GM12872 (cell line): ENCODE data around the gene MRPL23.

Experiments used
- CTCF ChIP-seq: IDR thresholded peaks from 3 replicates; pipeline ENCODE4 v1.5.1; 2011; ENCODE audit warnings: low read depth, mild to moderate bottlenecking, low read length, moderate library complexity; ENCODE audit not compliant: insufficient read depth

MRPL23 gene

GRCh38 chr11:1918436-1919315 is 28.5 kb upstream of the MRPL23 start:
- no peak for TF ChIP-seq CTCF

- TF ChIP-seq CTCF = no peak
These were observed 27.6 kb upstream of the MRPL23 start, which contains the start of gene TNNT3 for GRCh38 chr11:1919391-1920127. Gene TNNT3, plus strand, starts transcription at chr11:1919703. Its CDS starts 3,172 bp downstream, at chr11:1922875.

DNA sequence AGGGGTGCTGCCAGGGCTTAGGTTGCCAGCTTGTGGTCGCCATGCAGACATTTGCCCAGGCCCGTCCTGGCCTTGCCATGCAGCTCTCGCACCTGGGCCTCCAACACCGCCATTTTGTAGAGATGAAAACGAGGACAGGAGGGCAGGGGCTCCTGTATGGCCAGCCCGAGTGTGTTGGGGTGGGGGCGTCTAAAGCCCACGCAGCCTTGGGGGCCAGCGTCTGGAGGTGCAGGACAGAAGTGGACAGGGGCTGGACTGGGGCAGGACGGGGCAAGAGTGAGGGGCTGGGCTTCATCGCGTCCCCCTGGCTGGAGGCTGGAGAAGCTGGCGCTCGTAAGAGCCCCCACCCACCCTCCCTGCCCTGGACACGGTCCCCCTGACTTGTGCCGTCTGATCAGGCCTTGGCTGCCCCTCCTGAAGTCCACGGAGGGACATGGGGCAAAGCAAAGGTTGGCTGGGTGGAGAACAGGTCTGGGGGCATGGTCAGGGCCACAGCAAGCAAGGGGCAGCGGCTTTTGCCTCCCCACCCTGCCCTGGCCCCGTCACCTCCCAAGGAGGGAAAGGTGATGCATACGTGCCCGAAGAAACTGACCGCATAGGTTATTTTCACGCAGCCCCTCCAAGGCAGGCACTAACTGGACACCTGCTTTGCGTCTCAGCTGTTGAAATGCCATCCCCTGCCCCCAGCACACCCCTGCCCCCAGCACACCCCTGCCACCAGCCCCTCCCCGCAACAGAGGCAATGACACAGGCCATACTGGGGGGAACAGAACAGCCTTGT is 26.8 kb upstream of the MRPL23 start:
- no peak for TF ChIP-seq CTCF

DNA sequence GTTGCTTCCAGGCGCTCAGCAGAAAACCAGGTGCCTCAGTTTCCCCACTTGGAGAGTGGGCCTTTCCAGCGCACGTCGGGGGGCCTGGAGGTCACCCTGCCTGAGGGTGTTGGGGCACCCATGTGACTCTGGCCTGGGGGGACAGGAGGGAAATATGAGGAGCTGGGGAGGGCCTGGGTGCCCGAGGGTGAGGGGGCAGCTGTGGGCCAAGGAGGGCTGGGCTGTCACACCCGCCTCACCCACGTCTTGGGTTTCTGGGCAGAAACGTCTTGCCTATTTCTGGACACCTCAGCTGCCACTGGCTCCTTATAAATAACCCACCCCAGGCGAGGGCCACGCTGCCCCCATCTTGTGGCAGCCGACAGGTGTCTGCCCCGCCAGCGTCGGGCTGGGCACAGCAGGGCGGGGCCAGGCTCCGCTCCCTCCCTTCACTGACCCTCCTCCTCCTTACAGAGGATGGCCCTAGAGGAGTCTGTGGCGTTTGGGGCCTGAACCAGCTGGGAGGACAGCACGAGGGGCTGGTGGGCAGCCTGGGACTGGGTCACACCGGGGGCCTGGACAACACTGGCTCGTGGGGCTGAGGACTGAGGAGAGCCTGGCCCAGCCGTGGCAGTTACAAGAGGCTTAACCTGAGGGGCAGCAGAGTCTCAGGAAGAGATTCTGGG is 26.1 kb upstream of the MRPL23 start:
- TF ChIP-seq CTCF = no peak

DNA sequence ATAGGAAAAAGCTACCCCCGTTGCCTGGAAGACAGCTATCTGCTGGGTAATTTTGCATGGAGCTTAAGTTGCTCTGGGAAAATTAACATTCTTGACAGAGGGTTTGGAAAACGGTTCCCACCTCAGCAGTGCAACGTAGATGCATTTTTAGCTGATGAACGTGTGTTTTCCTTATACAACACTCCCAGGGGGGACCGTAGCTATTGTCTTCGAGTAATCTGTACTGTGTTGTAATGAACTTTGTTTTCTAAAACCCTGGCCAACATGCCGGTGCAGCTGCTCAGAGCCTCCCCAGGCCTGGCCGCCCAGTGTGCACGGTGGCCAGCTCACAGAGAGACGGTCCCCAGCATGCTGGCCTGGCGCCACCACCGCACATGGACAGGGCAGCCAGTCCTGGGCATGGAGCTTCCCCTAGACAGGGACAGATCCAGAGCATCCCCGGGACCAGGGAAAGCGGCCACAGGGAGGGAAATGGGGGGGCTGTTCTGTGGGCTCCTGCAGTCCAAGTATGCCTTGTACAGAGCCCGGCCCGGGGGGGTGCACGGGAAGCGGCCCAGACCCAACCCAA is 25.5 kb upstream of the MRPL23 start:
- no peak for TF ChIP-seq CTCF

DNA sequence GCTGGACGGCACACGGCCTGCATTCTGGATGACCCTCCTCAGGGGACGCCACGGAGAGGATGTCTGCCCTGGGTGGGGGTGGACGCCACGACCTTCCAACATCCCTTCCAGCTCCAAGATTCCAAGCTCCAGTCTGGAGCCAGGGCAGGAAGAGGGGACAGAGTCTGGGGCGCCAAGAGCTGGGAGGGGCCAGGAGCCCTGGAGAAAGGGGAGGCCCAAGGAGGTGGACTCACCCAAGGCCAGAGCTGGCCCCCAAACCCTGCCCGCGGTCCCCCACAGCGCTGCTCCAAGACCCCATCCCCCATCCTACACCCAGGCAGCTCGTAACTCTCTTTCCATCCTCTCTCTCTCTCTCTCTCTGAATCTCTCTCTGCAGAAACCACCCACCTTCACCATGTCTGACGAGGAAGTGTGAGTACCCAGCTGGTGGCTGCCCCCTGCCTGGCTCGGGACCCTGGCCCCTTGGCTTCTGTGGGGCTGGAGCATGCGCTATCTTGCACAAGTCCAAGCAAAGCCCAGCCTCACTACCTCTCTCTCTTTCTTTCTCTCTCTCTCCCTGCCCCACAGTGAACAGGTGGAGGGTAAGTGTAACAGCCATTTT is 24.6 kb upstream of the MRPL23 start:
- no peak for TF ChIP-seq CTCF
